PC-3 (cell line): ENCODE results near the gene ITPRID2.

ENCODE experiments used
- EZH2 ChIP-seq: fragments of 300-600 bp; sonication (generic); IDR thresholded peaks from one replicate; pipeline ENCODE4 v1.6.1; 2017; ENCODE audit warnings: antibody characterized with exemption, mild to moderate bottlenecking, low read length; ENCODE audit not compliant: unreplicated experiment
- EZH2phosphoT487 ChIP-seq: fragments of 300-600 bp; sonication (generic); IDR thresholded peaks from 2 replicates; pipeline ENCODE4 v1.6.1; 2018; ENCODE audit warnings: mild to moderate bottlenecking, antibody characterized with exemption, low read length, borderline replicate concordance
- TF ChIP-seq, protein P1 (sequence below): fragments of 300-600 bp; sonication (generic); conservative IDR thresholded peaks from 2 replicates; pipeline ENCODE4 v1.5.1; 2017; ENCODE audit warnings: antibody characterized with exemption, low read depth, mild to moderate bottlenecking, low read length

- TF ChIP-seq, protein P1, sequence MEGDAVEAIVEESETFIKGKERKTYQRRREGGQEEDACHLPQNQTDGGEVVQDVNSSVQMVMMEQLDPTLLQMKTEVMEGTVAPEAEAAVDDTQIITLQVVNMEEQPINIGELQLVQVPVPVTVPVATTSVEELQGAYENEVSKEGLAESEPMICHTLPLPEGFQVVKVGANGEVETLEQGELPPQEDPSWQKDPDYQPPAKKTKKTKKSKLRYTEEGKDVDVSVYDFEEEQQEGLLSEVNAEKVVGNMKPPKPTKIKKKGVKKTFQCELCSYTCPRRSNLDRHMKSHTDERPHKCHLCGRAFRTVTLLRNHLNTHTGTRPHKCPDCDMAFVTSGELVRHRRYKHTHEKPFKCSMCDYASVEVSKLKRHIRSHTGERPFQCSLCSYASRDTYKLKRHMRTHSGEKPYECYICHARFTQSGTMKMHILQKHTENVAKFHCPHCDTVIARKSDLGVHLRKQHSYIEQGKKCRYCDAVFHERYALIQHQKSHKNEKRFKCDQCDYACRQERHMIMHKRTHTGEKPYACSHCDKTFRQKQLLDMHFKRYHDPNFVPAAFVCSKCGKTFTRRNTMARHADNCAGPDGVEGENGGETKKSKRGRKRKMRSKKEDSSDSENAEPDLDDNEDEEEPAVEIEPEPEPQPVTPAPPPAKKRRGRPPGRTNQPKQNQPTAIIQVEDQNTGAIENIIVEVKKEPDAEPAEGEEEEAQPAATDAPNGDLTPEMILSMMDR, result no peak
- no peak for TF ChIP-seq EZH2
- no peak for TF ChIP-seq EZH2phosphoT487
Observed at GRCh38 chr2:181859803-181860202, 31.7 kb upstream of the ITPRID2 start.
